HCT116 (cell line): Measurements from ENCODE around the gene ANKRD44.

Experiments used
- EGR1 ChIP-seq: IDR thresholded peaks from 2 replicates; pipeline ENCODE4 v1.6.1; 2012; ENCODE audit warnings: low read depth
- EZH2phosphoT487 ChIP-seq: fragments of 200-600 bp; IDR thresholded peaks from 2 replicates; pipeline ENCODE4 v1.6.1; 2018; ENCODE audit warnings: antibody characterized with exemption, borderline replicate concordance
- POLR2A ChIP-seq: IDR thresholded peaks from 2 replicates; pipeline ENCODE4 v1.7.0; 2011; ENCODE audit warnings: borderline replicate concordance; ENCODE audit not compliant: insufficient read depth, insufficient read length; ENCODE audit errors: extremely low read depth
- POLR2AphosphoS5 ChIP-seq: IDR thresholded peaks from 2 replicates; pipeline ENCODE4 v1.6.1; 2011; ENCODE audit warnings: mild to moderate bottlenecking, low read depth, low read length, moderate library complexity
- REST ChIP-seq: IDR thresholded peaks from 2 replicates; pipeline ENCODE4 v1.6.1; 2012; ENCODE audit warnings: low read depth
- TCF7L2 ChIP-seq: IDR thresholded peaks from 2 replicates; pipeline ENCODE4 v1.7.0; 2011; ENCODE audit warnings: borderline replicate concordance, inconsistent platforms; ENCODE audit not compliant: insufficient read depth, insufficient read length; ENCODE audit errors: extremely low read depth
- ZNF274 ChIP-seq: fragments of 200-500 bp; sonication (Bioruptor generic); IDR thresholded peaks from 2 replicates; pipeline ENCODE4 v1.6.1; 2014; ENCODE audit warnings: mild to moderate bottlenecking, low read depth, low read length, inconsistent platforms
- TF ChIP-seq, protein P1 (sequence below), 3 experiments: fragments of 200-600 bp in 1 of 3; sonication (generic) in 1 of 3; IDR thresholded peaks in 2 of 3; conservative IDR thresholded peaks in 1 of 3; 2 replicates each; pipeline ENCODE4 v1.5.1; 2012 to 2017; ENCODE audit warnings: low read depth in 2 of 3, low read length in 2 of 3, antibody characterized with exemption in 1 of 3, borderline replicate concordance in 1 of 3, control low read depth in 1 of 3, mild to moderate bottlenecking in 1 of 3, mixed read lengths in 1 of 3, mixed run types in 1 of 3, moderate library complexity in 1 of 3; ENCODE audit not compliant: insufficient read depth in 1 of 3

GRCh38 chr2:197059477-197059876 is 251.1 kb downstream of the ANKRD44 start:
- no peak for TF ChIP-seq POLR2A
- TF ChIP-seq, protein P1, sequence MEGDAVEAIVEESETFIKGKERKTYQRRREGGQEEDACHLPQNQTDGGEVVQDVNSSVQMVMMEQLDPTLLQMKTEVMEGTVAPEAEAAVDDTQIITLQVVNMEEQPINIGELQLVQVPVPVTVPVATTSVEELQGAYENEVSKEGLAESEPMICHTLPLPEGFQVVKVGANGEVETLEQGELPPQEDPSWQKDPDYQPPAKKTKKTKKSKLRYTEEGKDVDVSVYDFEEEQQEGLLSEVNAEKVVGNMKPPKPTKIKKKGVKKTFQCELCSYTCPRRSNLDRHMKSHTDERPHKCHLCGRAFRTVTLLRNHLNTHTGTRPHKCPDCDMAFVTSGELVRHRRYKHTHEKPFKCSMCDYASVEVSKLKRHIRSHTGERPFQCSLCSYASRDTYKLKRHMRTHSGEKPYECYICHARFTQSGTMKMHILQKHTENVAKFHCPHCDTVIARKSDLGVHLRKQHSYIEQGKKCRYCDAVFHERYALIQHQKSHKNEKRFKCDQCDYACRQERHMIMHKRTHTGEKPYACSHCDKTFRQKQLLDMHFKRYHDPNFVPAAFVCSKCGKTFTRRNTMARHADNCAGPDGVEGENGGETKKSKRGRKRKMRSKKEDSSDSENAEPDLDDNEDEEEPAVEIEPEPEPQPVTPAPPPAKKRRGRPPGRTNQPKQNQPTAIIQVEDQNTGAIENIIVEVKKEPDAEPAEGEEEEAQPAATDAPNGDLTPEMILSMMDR (IDR thresholded peaks at IDR 0.05 in 2 of 3, conservative IDR thresholded peaks at IDR 0.05 in 1 of 3; ENCODE audit: borderline replicate concordance in 1 of 3, insufficient read depth in 1 of 3, low read depth in 2 of 3, low read length in 2 of 3): no peak
- no peak for TF ChIP-seq EGR1
- TF ChIP-seq POLR2AphosphoS5: no peak
- no peak for TF ChIP-seq ZNF274
- no peak for TF ChIP-seq REST
- TF ChIP-seq EZH2phosphoT487: no peak
- TF ChIP-seq TCF7L2: no peak
